ENCODE measurements around the gene DNAH2. TPM values are rescaled to one million over a fixed set of nuclear protein-coding genes. Genes with fewer than 3 reads are reported as not detected.

The DNAH2 gene
- total RNA-seq, 1 donor, result under 0.01 TPM

DNA sequence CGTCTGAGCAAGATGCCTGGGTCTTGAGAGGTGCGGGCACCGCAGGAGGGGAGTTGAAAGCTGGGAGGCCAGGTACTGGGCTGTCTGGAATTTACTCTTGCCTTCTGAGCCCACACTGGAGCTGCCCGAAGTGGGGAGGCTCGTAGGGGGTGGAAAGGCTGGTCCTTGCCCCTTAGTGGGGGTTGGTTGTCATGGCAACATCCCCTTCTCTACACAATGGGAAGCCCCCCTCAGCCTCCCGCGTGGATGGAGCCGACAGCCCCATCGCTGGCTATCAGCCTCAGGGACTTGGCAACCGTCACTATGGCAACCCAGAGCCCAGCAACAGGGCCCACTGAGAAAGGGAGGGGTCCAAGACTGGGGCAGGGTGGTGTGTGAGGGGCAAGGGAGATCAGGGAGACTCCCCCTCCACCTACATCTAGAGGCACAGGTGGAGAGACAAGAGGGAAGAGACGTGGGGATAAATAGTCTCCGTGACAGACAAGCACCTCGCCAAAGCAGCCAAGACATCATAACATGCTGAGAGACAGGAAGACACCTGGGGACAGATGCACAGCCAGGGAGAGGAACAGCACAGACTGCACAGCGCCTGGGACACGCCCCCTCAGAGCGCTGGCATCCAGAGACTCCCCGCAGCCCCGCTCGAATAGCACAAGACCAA, 5.3 kb upstream of the DNAH2 start:
- H3K79me2 ChIP-seq (ENCODE audit: insufficient read depth, low read length), result no peaks in the 10 kb centered on the region
- no peak overlapping the region for H3K4me2 ChIP-seq (ENCODE audit: insufficient read depth, low read length)
- H3K4me1 ChIP-seq (ENCODE audit: insufficient read depth, low read length), result peaks cover 8% of the 10 kb centered on the region
- no peaks in the 10 kb centered on the region for H3K9me3 ChIP-seq (ENCODE audit: low read depth, low read length)
- no peak for TF ChIP-seq CTCF (IDR thresholded peaks at IDR 0.05; ENCODE audit: extremely low read depth, low read depth, low read length)
- H3K36me3 ChIP-seq (ENCODE audit: insufficient read depth, low read length), result no peaks in the 10 kb centered on the region
- no peak overlapping the region for H3K4me3 ChIP-seq (ENCODE audit: insufficient read depth, low read length)
- H2AFZ ChIP-seq (ENCODE audit: low read length), result no peak overlapping the region
- peaks cover 42% of the 10 kb centered on the region for H3K27me3 ChIP-seq (ENCODE audit: insufficient read depth, low read length)
- DNase-seq (ENCODE audit: insufficient read length, low spot score, missing footprints), result peak; percentile 45
- H3K27ac ChIP-seq (ENCODE audit: low read depth, low read length), result no peak overlapping the region
- H4K20me1 ChIP-seq (ENCODE audit: insufficient read depth, low read length), result no peaks in the 10 kb centered on the region

- Histone ChIP-seq H3K27ac (ENCODE audit: low read depth, low read length) (no peak overlapping the region), H3K4me1 (ENCODE audit: insufficient read depth, low read length) (peaks cover 16% of the 10 kb centered on the region), H3K79me2 (ENCODE audit: insufficient read depth, low read length) (no peaks in the 10 kb centered on the region), H3K9me3 (ENCODE audit: low read depth, low read length) (no peaks in the 10 kb centered on the region), H3K27me3 (ENCODE audit: insufficient read depth, low read length) (peaks cover 45% of the 10 kb centered on the region), H3K36me3 (ENCODE audit: insufficient read depth, low read length) (no peaks in the 10 kb centered on the region), H4K20me1 (ENCODE audit: insufficient read depth, low read length) (no peaks in the 10 kb centered on the region), H3K4me3 (ENCODE audit: insufficient read depth, low read length) (no peak overlapping the region), H2AFZ (ENCODE audit: low read length) (no peak overlapping the region), H3K4me2 (ENCODE audit: insufficient read depth, low read length) (no peak overlapping the region)
- DNase-seq (ENCODE audit: insufficient read length, low spot score, missing footprints), result peak; percentile 76
- TF ChIP-seq CTCF (IDR thresholded peaks at IDR 0.05; ENCODE audit: extremely low read depth, low read depth, low read length), result no peak
Measured at GRCh38 chr17:7713782-7714181, 3.8 kb upstream of the DNAH2 start.

- no peak for TF ChIP-seq CTCF (IDR thresholded peaks at IDR 0.05; ENCODE audit: extremely low read depth, low read depth, low read length)
- H3K27ac ChIP-seq (ENCODE audit: low read depth, low read length), result no peak overlapping the region
- H2AFZ ChIP-seq (ENCODE audit: low read length), result no peak overlapping the region
- H3K4me2 ChIP-seq (ENCODE audit: insufficient read depth, low read length), result no peak overlapping the region
- peak; percentile 50 for DNase-seq (ENCODE audit: insufficient read length, low spot score, missing footprints)
- no peaks in the 10 kb centered on the region for H3K36me3 ChIP-seq (ENCODE audit: insufficient read depth, low read length)
- H4K20me1 ChIP-seq (ENCODE audit: insufficient read depth, low read length), result no peaks in the 10 kb centered on the region
- no peaks in the 10 kb centered on the region for H3K79me2 ChIP-seq (ENCODE audit: insufficient read depth, low read length)
- no peak overlapping the region for H3K4me3 ChIP-seq (ENCODE audit: insufficient read depth, low read length)
- H3K27me3 ChIP-seq (ENCODE audit: insufficient read depth, low read length), result peaks cover 56% of the 10 kb centered on the region
- peaks cover 16% of the 10 kb centered on the region for H3K4me1 ChIP-seq (ENCODE audit: insufficient read depth, low read length)
- no peaks in the 10 kb centered on the region for H3K9me3 ChIP-seq (ENCODE audit: low read depth, low read length)
Measured at GRCh38 chr17:7714721-7715594, 2.6 kb upstream of the DNAH2 start.

Data from osteoblast (primary cell).